HepG2 (cell line): ENCODE measurements around the gene EXOC3L2. TPM values are rescaled to one million over a fixed set of nuclear protein-coding genes. Genes with fewer than 3 reads are reported as not detected.

Source experiments
- ARNTL ChIP-seq: sonication (generic); formaldehyde crosslinking; IDR thresholded peaks from 2 replicates; pipeline ENCODE4 v1.4.0; 2020; ENCODE audit warnings: mild to moderate bottlenecking, missing genetic modification reagents
- ATF5 ChIP-seq: sonication (generic); formaldehyde crosslinking; IDR thresholded peaks from 2 replicates; pipeline ENCODE4 v1.4.0; 2020; ENCODE audit warnings: mild to moderate bottlenecking, low read depth, missing genetic modification reagents
- ATF7 ChIP-seq, 2 experiments: fragments of 450-650 bp in 1 of 2; sonication (generic) in 1 of 2; formaldehyde crosslinking in 1 of 2; IDR thresholded peaks; 2 replicates each; pipeline versions ENCODE4 v1.4.0 to v1.6.1; 2016 to 2020; ENCODE audit warnings: antibody characterized with exemption in 1 of 2, mild to moderate bottlenecking in 1 of 2, missing genetic modification reagents in 1 of 2
- DR1 ChIP-seq: sonication (generic); formaldehyde crosslinking; IDR thresholded peaks from 2 replicates; pipeline ENCODE4 v1.8.0; 2021; ENCODE audit warnings: mild to moderate bottlenecking, missing genetic modification reagents, inconsistent platforms
- FOXA3 ChIP-seq: IDR thresholded peaks from 2 replicates; pipeline ENCODE4 v1.6.1; 2016; ENCODE audit warnings: missing genetic modification reagents, missing compliant biosample characterization
- GABPA ChIP-seq, 2 experiments: IDR thresholded peaks; 2 replicates each; pipeline ENCODE4 v1.6.1; 2011 to 2016; ENCODE audit warnings: low read depth in 2 of 2, low read length in 1 of 2, missing biosample characterization in 1 of 2, missing genetic modification characterization in 1 of 2
- HNRNPLL ChIP-seq: fragments of 200-400 bp; formaldehyde crosslinking; IDR thresholded peaks from 2 replicates; pipeline ENCODE4 v1.6.1; 2017; ENCODE audit warnings: mild to moderate bottlenecking, low read depth, low read length; ENCODE audit not compliant: poor library complexity, severe bottlenecking
- KLF12 ChIP-seq: sonication (generic); formaldehyde crosslinking; IDR thresholded peaks from 2 replicates; pipeline ENCODE4 v1.4.0; 2020; ENCODE audit warnings: missing genetic modification reagents, borderline replicate concordance
- MXD1 ChIP-seq: sonication (generic); formaldehyde crosslinking; IDR thresholded peaks from 2 replicates; pipeline ENCODE4 v1.4.0; 2020; ENCODE audit warnings: mild to moderate bottlenecking, missing genetic modification reagents
- MXI1 ChIP-seq: IDR thresholded peaks from 3 replicates; pipeline ENCODE4 v1.6.1; 2012; ENCODE audit warnings: low read depth, low read length, inconsistent platforms, borderline replicate concordance
- POLR2AphosphoS5 ChIP-seq: IDR thresholded peaks from 2 replicates; pipeline ENCODE4 v1.6.1; 2012; ENCODE audit warnings: low read depth, low read length
- SP1 ChIP-seq, 2 experiments: fragments of 450-650 bp in 1 of 2; sonication (generic) in 1 of 2; formaldehyde crosslinking in 1 of 2; IDR thresholded peaks; 2 replicates each; pipeline versions ENCODE4 v1.4.0 to v1.6.1; 2016 to 2020; ENCODE audit warnings: missing genetic modification reagents in 1 of 2
- TFDP2 ChIP-seq: sonication (generic); formaldehyde crosslinking; IDR thresholded peaks from 2 replicates; pipeline ENCODE4 v1.4.0; 2020; ENCODE audit warnings: missing genetic modification reagents
- XBP1 ChIP-seq: sonication (generic); formaldehyde crosslinking; IDR thresholded peaks from 2 replicates; pipeline ENCODE4 v1.5.0; 2020; ENCODE audit warnings: missing genetic modification reagents
- ZBTB43 ChIP-seq: sonication (generic); formaldehyde crosslinking; conservative IDR thresholded peaks from 2 replicates; pipeline ENCODE4 v1.4.0; 2020; ENCODE audit warnings: missing genetic modification reagents
- ZFP91 ChIP-seq: sonication (generic); formaldehyde crosslinking; IDR thresholded peaks from 2 replicates; pipeline ENCODE4 v1.9.0; 2022; ENCODE audit warnings: missing genetic modification reagents, mild to moderate bottlenecking, borderline replicate concordance
- ZNF510 ChIP-seq: sonication (generic); formaldehyde crosslinking; IDR thresholded peaks from 2 replicates; pipeline ENCODE4 v1.4.0; 2020; ENCODE audit warnings: low read depth, mild to moderate bottlenecking, missing genetic modification reagents
- ZNF704 ChIP-seq: sonication (generic); formaldehyde crosslinking; IDR thresholded peaks from 2 replicates; pipeline ENCODE4 v1.8.1; 2023; ENCODE audit warnings: mild to moderate bottlenecking, inconsistent platforms, moderate library complexity, missing genetic modification reagents, borderline replicate concordance
- ZNF768 ChIP-seq: sonication (generic); formaldehyde crosslinking; IDR thresholded peaks from 2 replicates; pipeline ENCODE4 v1.4.0; 2020; ENCODE audit warnings: missing genetic modification reagents
- ZNF879 ChIP-seq: sonication (generic); formaldehyde crosslinking; IDR thresholded peaks from 2 replicates; pipeline ENCODE4 v1.8.1; 2023; ENCODE audit warnings: missing genetic modification reagents
- polyA plus RNA-seq, 8 experiments: library from polyadenylated mRNA; depleted of rRNA in 3 of 8; stranded (reverse) in 7 of 8; unstranded in 1 of 8; fragments of >200 nt; fragmentation: Illumina TruSeq in 4 of 8; extraction: Trizol in 4 of 8; gene quantifications; 2 replicates each; pipeline versions ENCODE4 v1.2.1 to v1.2.3, GENCODE V29; 2011 to 2016; ENCODE audit warnings: low read depth in 4 of 8, missing spikeins in 1 of 8, mixed read lengths in 1 of 8; ENCODE audit not compliant: insufficient read depth in 1 of 8
- total RNA-seq, 5 experiments: library from RNA; depleted of rRNA; stranded (reverse); fragments of >200 nt; fragmentation: Illumina TruSeq; extraction: Trizol; gene quantifications; 2 replicates each; pipeline ENCODE4 v1.2.3, GENCODE V29; 2016; ENCODE audit warnings: low read depth in 1 of 5

The EXOC3L2 gene
- total and polyA plus RNA-seq, 2 of the 13 experiments (the other 11 are each of a cell fraction or from before 2014, with no cell fraction given) = 0.21 TPM; not detected in 1

- TF ChIP-seq ZFP91 (CRISPR knock-in tag) (0 out of 2 replicates have a peak, but pooled peaks have one; percentile 21), ZNF510 (CRISPR knock-in tag) (0 out of 2 replicates have a peak, but pooled peaks have one; percentile 57), MXI1 (peak; percentile 97; the same call in 1 of the 3 replicates), TFDP2 (CRISPR knock-in tag) (0 out of 2 replicates have a peak, but pooled peaks have one; percentile 39), XBP1 (no peak), ZNF768 (CRISPR knock-in tag) (no peak), MXD1 (CRISPR knock-in tag) (peak; percentile 30; the same call in 1 of the 2 replicates), ARNTL (peak; percentile 100), DR1 (CRISPR knock-in tag) (peak; percentile 60; the same call in 1 of the 2 replicates), ZNF879 (no peak), KLF12 (CRISPR knock-in tag) (0 out of 2 replicates have a peak, but pooled peaks have one; percentile 81), FOXA3 (peak; percentile 10; the same call in 1 of the 2 replicates), SP1 (IDR thresholded peaks at IDR 0.05) (no peak; the same call in 1 of the 2 replicates), SP1 (CRISPR knock-in tag; IDR thresholded peaks at IDR 0.05) (peak; percentile 92), POLR2AphosphoS5 (peak; percentile 76), GABPA (IDR thresholded peaks at IDR 0.05; ENCODE audit: low read depth, low read length) (no peak), GABPA (CRISPR knock-in tag; IDR thresholded peaks at IDR 0.05; ENCODE audit: low read depth) (peak; percentile 59), ATF7 (IDR thresholded peaks at IDR 0.05) (peak; percentile 62), ATF7 (CRISPR knock-in tag; IDR thresholded peaks at IDR 0.05) (no peak), ZBTB43 (CRISPR knock-in tag) (peak; percentile 6; the same call in 1 of the 2 replicates), HNRNPLL (peak; percentile 62), ATF5 (0 out of 2 replicates have a peak, but pooled peaks have one; percentile 32), ZNF704 (CRISPR knock-in tag) (no peak; the same call in 1 of the 2 replicates)
Measured at GRCh38 chr19:45178262-45179071, 66.7 kb downstream of the EXOC3L2 start, which contains the start of gene BLOC1S3 (continued).
